ENCODE results near the gene REXO1. TPM values are rescaled to one million over a fixed set of nuclear protein-coding genes. Genes with fewer than 3 reads are reported as not detected.
A peak's percentile ranks its signal among the peaks of the same experiment; 100 is the strongest.
"Not testable (repeated sequence)": the region's sequence is repeated elsewhere in the genome, so short reads cannot be mapped to it uniquely, and the experiment has no call there.

REXO1 gene
- 21.9 TPM for polyA plus RNA-seq (2013, experiment 1 of 2; ENCODE audit: insufficient read length)
- polyA plus RNA-seq (2013, experiment 2 of 2; ENCODE audit: insufficient read length): 26.1 TPM

- DNase-seq: peak; percentile 91
Observed at GRCh38 chr19:1848399-1849131, at the start of gene REXO1. REXO1 (minus strand) TSS chr19:1848483; CDS start chr19:1848358, 125 bp downstream.

GRCh38 chr19:1896508-1896907, 48.2 kb upstream of the REXO1 start:
- no peak for DNase-seq

- no peak for DNase-seq
Observed at GRCh38 chr19:1893791-1894190, 45.5 kb upstream of the REXO1 start.

GRCh38 chr19:1889907-1890306, 41.6 kb upstream of the REXO1 start:
- no peak for DNase-seq

- DNase-seq: no peak
Observed at GRCh38 chr19:1888385-1888784, 40.1 kb upstream of the REXO1 start.

GRCh38 chr19:1886360-1886759, 38.1 kb upstream of the REXO1 start:
- DNase-seq: not testable (repeated sequence)

- DNase-seq: peak; percentile 93
Observed at GRCh38 chr19:1885398-1886119, 37.3 kb upstream of the REXO1 start, which contains the start of gene ABHD17A. ABHD17A (minus strand) TSS chr19:1885496; CDS start chr19:1881566, 3,930 bp downstream.

GRCh38 chr19:1884719-1885334, 36.5 kb upstream of the REXO1 start:
- no peak for DNase-seq

GRCh38 chr19:1884291-1884718, 36.0 kb upstream of the REXO1 start:
- DNase-seq: no peak

- DNase-seq: no peak
Observed at GRCh38 chr19:1883784-1884183, 35.5 kb upstream of the REXO1 start.

- DNase-seq: no peak
Observed at GRCh38 chr19:1882786-1883692, 34.8 kb upstream of the REXO1 start.

- no peak for DNase-seq
Observed at GRCh38 chr19:1882089-1882785, 34.0 kb upstream of the REXO1 start.

GRCh38 chr19:1881393-1882088, 33.3 kb upstream of the REXO1 start:
- DNase-seq: not testable (repeated sequence)

GRCh38 chr19:1880611-1881392, 32.5 kb upstream of the REXO1 start:
- DNase-seq: no peak

GRCh38 chr19:1879982-1880381, 31.7 kb upstream of the REXO1 start:
- not testable (repeated sequence) for DNase-seq

GRCh38 chr19:1878583-1878982, 30.3 kb upstream of the REXO1 start:
- not testable (repeated sequence) for DNase-seq

GRCh38 chr19:1877280-1877660, 29.0 kb upstream of the REXO1 start:
- DNase-seq: not testable (repeated sequence)

- DNase-seq: not testable (repeated sequence)
Observed at GRCh38 chr19:1876496-1877279, 28.4 kb upstream of the REXO1 start.
